PC-9 (cell line): ENCODE results near the gene SPTB. TPM values are rescaled to one million over a fixed set of nuclear protein-coding genes. Genes with fewer than 3 reads are reported as not detected.

Source experiments
- BruUV-seq: library from RNA; stranded (reverse); fragments of 400-500 nt; replicated peaks from 2 replicates; lab custom pipeline; 2021; lab: Mats Ljungman, UMichigan
- CTCF ChIA-PET: fragments of 300-600 bp; sonication (Branson Sonifier 250); formaldehyde crosslinking; loops from one replicate; lab custom pipeline; 2022; ENCODE audit warnings: antibody characterized with exemption; lab: Charles Lee
- POLR2A ChIA-PET: fragments of 300-600 bp; sonication (Branson Sonifier 250); formaldehyde crosslinking; loops from one replicate; lab custom pipeline; 2022; ENCODE audit warnings: antibody characterized with exemption; ENCODE audit not compliant: unreplicated experiment; lab: Charles Lee
- DNase-seq, 2 experiments: peaks; one replicate each; pipeline versions ENCODE4 v3.0.0 to v3.0.0-alpha.2; 2015 to 2022; ENCODE audit warnings: mixed read lengths in 1 of 2
- H2AFZ ChIP-seq: fragments of 200-600 bp; sonication (generic); 2 replicates; pipeline ENCODE4 v1.8.1; 2017; ENCODE audit warnings: antibody characterized with exemption
- H3F3A ChIP-seq: fragments of 200-600 bp; sonication (generic); 2 replicates; pipeline ENCODE4 v1.8.1; 2017; ENCODE audit warnings: antibody characterized with exemption, mild to moderate bottlenecking, low read depth; ENCODE audit not compliant: insufficient read depth
- H3K27ac ChIP-seq: fragments of 200-600 bp; sonication (generic); 2 replicates; pipeline ENCODE4 v1.6.1; 2016; ENCODE audit warnings: mixed run types
- H3K27me3 ChIP-seq: fragments of 200-600 bp; sonication (generic); 2 replicates; pipeline ENCODE4 v1.6.1; 2016; ENCODE audit warnings: low read depth, mixed run types; ENCODE audit not compliant: insufficient read depth
- H3K36me3 ChIP-seq: fragments of 200-600 bp; sonication (generic); 2 replicates; pipeline ENCODE4 v1.6.1; 2016; ENCODE audit warnings: low read depth, mixed run types
- H3K4me1 ChIP-seq: fragments of 200-600 bp; sonication (generic); replicated peaks from 2 replicates; pipeline ENCODE4 v1.6.1; 2016; ENCODE audit warnings: mixed run types; ENCODE audit not compliant: insufficient read depth
- H3K4me2 ChIP-seq: fragments of 200-600 bp; sonication (generic); 2 replicates; pipeline ENCODE4 v1.6.1; 2017; ENCODE audit warnings: mixed run types
- H3K4me3 ChIP-seq: fragments of 200-600 bp; sonication (generic); 2 replicates; pipeline ENCODE4 v1.6.1; 2016; ENCODE audit warnings: mixed run types
- H3K79me2 ChIP-seq: fragments of 200-600 bp; sonication (generic); 2 replicates; pipeline ENCODE4 v1.6.1; 2017; ENCODE audit warnings: low read depth, mixed run types
- H3K9me2 ChIP-seq: fragments of 200-600 bp; sonication (generic); 2 replicates; pipeline ENCODE4 v1.8.1; 2017; ENCODE audit warnings: mild to moderate bottlenecking; ENCODE audit not compliant: insufficient read depth
- H3K9me3 ChIP-seq: fragments of 200-600 bp; sonication (generic); 2 replicates; pipeline ENCODE4 v1.8.1; 2016; ENCODE audit warnings: low read depth; ENCODE audit not compliant: insufficient read depth
- H4K20me1 ChIP-seq: fragments of 200-600 bp; sonication (generic); 2 replicates; pipeline ENCODE4 v1.8.1; 2017; ENCODE audit not compliant: insufficient read depth
- EZH2 ChIP-seq: fragments of 200-600 bp; sonication (generic); IDR thresholded peaks from 2 replicates; pipeline ENCODE4 v1.8.0; 2017; ENCODE audit warnings: antibody characterized with exemption, low read depth
- intact Hi-C: fragments of 100-400 bp; cut with micrococcal nuclease; formaldehyde crosslinking; loops from one replicate; pipeline ENCODE4 v1.10.0; 2022; ENCODE audit not compliant: unreplicated experiment
- total RNA-seq: library from RNA; stranded (reverse); gene quantifications from 2 replicates; pipeline ENCODE4 v1.2.3, GENCODE V29; 2021
- TF ChIP-seq, protein P1 (sequence below): fragments of 200-600 bp; sonication (generic); conservative IDR thresholded peaks from 2 replicates; pipeline ENCODE4 v1.6.1; 2017; ENCODE audit warnings: mixed run types, antibody characterized with exemption, mild to moderate bottlenecking, moderate library complexity

Gene SPTB
- total RNA-seq, 1 experiment from 2014 or later: 0.50 TPM

DNA sequence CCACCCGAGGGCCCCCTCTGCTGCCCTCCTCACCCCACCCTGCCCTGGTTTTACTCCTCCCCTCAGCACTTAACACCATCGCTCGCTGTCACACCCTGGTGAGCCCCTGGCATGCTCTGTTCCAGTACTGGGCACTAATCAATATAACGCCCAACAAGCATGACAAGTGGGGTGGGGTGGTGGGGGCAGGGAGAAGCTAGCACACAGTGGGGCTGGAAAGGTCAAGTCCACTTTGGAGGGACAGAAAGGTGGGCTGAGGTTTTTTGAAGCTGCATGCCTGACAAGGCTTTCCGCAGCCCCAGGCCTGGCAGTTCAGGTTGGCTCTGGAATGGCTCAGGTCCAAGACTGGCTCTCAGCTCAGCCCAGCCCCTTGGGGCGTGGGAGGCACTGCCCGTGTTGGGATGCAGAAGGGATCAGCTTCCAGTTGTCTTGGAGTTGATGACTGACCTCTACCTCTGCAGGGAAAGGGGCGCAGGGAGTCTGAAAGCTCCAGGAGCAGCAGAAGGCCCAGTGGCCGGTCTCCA, 141.4 kb downstream of the SPTB start:
- POLR2A ChIA-PET: no interaction called here

DNA sequence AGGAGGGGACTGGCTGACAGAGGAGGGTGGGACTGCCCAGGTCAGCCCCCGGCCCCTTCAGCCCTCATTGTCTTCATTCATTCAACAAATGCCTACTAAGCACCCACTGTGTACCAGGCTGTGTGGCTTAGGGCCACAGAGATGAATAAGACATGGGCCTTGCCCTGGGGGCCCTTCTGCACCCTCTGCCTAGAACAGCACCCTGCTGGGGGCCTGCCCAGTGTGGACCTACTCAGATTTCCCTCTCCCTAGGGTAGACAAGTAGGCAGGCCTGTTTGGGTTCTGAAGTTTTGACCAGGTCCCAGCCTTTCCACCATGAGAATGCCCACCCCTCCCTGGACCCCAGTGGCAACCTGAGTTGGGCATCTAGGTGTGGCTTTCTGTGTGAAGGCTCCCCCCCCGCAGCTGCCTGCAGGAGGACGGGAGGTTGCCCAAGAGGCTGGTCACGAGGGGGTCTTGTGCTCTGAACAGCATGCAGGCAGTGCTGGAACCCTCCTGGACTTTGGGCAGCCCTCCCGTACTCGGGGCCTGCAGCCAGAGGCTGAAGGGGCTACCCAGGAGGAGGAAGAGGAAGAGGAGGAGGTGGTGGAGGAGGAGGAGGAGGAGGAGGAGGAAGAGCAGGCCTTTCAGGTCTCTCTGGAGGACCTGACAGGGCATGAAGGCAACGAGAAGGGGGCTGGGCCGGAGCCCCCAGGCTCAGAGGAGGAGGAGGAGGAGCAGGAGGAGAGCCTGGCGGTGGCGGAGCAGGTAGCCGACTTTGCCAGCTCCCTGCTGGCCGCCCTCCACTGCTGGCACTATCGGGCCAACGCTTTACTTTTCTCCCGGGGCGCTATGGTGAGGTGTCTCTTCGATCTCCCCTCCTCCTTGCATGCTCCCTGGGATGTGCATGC, 142.1 kb downstream of the SPTB start:
- no peak for DNase-seq
- H3K27me3 ChIP-seq: no peaks in the 10 kb centered on the region
- peaks cover 6% of the 10 kb centered on the region; the same call in 1 of the 2 replicates for H3K36me3 ChIP-seq
- no peak overlapping the region for H2AFZ ChIP-seq
- no peaks in the 10 kb centered on the region for H3K9me3 ChIP-seq
- POLR2A ChIA-PET: no interaction called here
- BruUV-seq: no TSS peak
- H3K4me2 ChIP-seq: no peak overlapping the region
- no peaks in the 10 kb centered on the region for H3K9me2 ChIP-seq
- no peaks in the 10 kb centered on the region for H3K4me1 ChIP-seq
- H4K20me1 ChIP-seq: 0 out of 2 replicates have a peak, but pooled peaks cover 2% of the 10 kb centered on the region
- no peak for TF ChIP-seq EZH2
- no peak overlapping the region for H3K4me3 ChIP-seq
- CTCF ChIA-PET: no interaction called here
- no peaks in the 10 kb centered on the region for H3F3A ChIP-seq
- intact Hi-C loops: no loop called here
- no peaks in the 10 kb centered on the region for H3K79me2 ChIP-seq
- no peak overlapping the region for H3K27ac ChIP-seq

More for the DNA sequence above, 141.4 kb downstream of the SPTB start:
- no peak for DNase-seq
- H3K27me3 ChIP-seq: no peaks in the 10 kb centered on the region
- H3K4me2 ChIP-seq: no peak overlapping the region
- H2AFZ ChIP-seq: no peak overlapping the region
- H3K27ac ChIP-seq: no peak overlapping the region
- no peaks in the 10 kb centered on the region for H3F3A ChIP-seq
- no peaks in the 10 kb centered on the region for H3K9me3 ChIP-seq
- H4K20me1 ChIP-seq: 0 out of 2 replicates have a peak, but pooled peaks cover 2% of the 10 kb centered on the region
- intact Hi-C loops: no loop called here
- no TSS peak for BruUV-seq
- H3K4me1 ChIP-seq: no peaks in the 10 kb centered on the region
- peaks cover 13% of the 10 kb centered on the region; the same call in 1 of the 2 replicates for H3K36me3 ChIP-seq
- CTCF ChIA-PET: no interaction called here
- no peaks in the 10 kb centered on the region for H3K79me2 ChIP-seq
- H3K4me3 ChIP-seq: no peak overlapping the region
- no peak for TF ChIP-seq EZH2
- TF ChIP-seq, protein P1, sequence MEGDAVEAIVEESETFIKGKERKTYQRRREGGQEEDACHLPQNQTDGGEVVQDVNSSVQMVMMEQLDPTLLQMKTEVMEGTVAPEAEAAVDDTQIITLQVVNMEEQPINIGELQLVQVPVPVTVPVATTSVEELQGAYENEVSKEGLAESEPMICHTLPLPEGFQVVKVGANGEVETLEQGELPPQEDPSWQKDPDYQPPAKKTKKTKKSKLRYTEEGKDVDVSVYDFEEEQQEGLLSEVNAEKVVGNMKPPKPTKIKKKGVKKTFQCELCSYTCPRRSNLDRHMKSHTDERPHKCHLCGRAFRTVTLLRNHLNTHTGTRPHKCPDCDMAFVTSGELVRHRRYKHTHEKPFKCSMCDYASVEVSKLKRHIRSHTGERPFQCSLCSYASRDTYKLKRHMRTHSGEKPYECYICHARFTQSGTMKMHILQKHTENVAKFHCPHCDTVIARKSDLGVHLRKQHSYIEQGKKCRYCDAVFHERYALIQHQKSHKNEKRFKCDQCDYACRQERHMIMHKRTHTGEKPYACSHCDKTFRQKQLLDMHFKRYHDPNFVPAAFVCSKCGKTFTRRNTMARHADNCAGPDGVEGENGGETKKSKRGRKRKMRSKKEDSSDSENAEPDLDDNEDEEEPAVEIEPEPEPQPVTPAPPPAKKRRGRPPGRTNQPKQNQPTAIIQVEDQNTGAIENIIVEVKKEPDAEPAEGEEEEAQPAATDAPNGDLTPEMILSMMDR: no peak
- no peaks in the 10 kb centered on the region for H3K9me2 ChIP-seq

DNA sequence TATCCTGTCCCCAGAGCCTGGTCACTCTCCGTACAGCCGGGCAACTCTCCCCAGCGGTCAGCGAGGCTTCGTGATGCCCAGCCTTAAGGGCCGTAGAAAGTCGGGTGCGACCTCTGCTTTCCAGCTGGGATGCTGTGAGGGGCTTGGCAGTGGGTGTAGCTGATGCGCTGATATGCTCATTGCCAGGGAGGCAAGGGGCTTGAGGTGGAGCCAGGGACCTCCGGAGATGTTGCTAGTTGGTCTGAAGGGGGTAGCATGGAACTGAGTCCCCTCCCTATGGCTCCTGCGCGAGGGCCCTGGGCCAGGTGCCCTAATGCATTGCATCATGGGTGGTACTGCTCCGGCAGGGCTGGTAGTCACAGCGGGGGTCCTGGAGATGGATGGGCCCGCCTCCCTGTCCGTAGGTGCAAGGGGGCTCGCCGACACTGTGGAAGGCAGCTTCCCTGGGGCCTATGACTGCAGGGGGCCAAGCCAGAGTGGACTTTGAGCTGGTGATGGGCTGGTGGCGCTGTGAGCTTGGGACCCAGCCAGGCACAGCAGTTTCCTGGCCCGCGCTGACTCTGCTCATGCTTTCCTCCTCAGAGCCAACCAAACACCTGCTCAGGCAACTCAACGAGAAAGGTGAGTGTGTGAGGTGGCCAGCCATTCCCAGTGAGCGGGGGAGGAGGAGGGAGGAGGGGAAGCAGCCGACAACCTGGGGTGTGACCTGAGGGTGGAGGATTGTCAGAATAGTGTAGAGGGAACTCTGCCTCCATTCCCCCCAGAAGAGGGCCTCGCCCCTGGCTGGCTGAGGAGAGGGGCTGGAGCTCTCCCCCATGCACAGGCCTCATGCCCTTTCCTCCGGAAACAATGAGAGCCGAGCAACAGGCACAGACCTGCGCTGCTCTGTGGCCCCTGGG, 143.2 kb downstream of the SPTB start:
- H3K4me1 ChIP-seq: no peaks in the 10 kb centered on the region
- no peaks in the 10 kb centered on the region for H3K9me3 ChIP-seq
- POLR2A ChIA-PET: no interaction called here
- H3F3A ChIP-seq: no peaks in the 10 kb centered on the region
- 0 out of 2 replicates have a peak, but pooled peaks cover 2% of the 10 kb centered on the region for H4K20me1 ChIP-seq
- no peak overlapping the region for H2AFZ ChIP-seq
- no peak overlapping the region for H3K4me2 ChIP-seq
- intact Hi-C loops: no loop called here
- no peak overlapping the region for H3K27ac ChIP-seq
- TF ChIP-seq, protein P1: no peak
- no peak for TF ChIP-seq EZH2
- CTCF ChIA-PET: no interaction called here
- no peaks in the 10 kb centered on the region for H3K79me2 ChIP-seq
- H3K9me2 ChIP-seq: no peaks in the 10 kb centered on the region
- no peak for DNase-seq
- no TSS peak for BruUV-seq
- H3K4me3 ChIP-seq: no peak overlapping the region
- H3K36me3 ChIP-seq: peaks cover 6% of the 10 kb centered on the region; the same call in 1 of the 2 replicates
- H3K27me3 ChIP-seq: no peaks in the 10 kb centered on the region
